Testis (tissue), 5 donors: ENCODE results near the gene RBPJ. TPM values are rescaled to one million over a fixed set of nuclear protein-coding genes. Genes with fewer than 3 reads are reported as not detected.

Experiments
- DNase-seq: peaks from one replicate; pipeline ENCODE4 v3.0.0-alpha.2; 2019
- H3K27ac ChIP-seq, 2 donors: fragments of 200-600 bp; sonication (generic); one replicate each; pipeline ENCODE4 v1.5.1; 2019
- H3K27me3 ChIP-seq: fragments of 200-600 bp; sonication (generic); one replicate; pipeline ENCODE4 v1.5.1; 2019
- H3K36me3 ChIP-seq: fragments of 200-600 bp; sonication (generic); one replicate; pipeline ENCODE4 v1.5.1; 2017; ENCODE audit warnings: low read depth; ENCODE audit errors: missing control alignments
- H3K4me1 ChIP-seq: fragments of 200-600 bp; sonication (generic); one replicate; pipeline ENCODE4 v1.5.1; 2019
- H3K4me3 ChIP-seq, 2 donors: fragments of 200-600 bp; sonication (generic); one replicate each; pipeline ENCODE4 v1.5.1; 2017 to 2019
- H3K9me3 ChIP-seq: fragments of 200-600 bp; sonication (generic); one replicate; pipeline ENCODE4 v1.5.1; 2017
- POLR2A ChIP-seq: fragments of 450-650 bp; IDR thresholded peaks from one replicate; pipeline ENCODE4 v1.6.1; 2017; ENCODE audit warnings: antibody characterized with exemption, mild to moderate bottlenecking, moderate library complexity
- WGBS, 2 donors: methylation state at CpG; one replicate each; pipeline ENCODE4 v1.1.5; 2018; 5-methylcytosine and 5-hydroxymethylcytosine counted together
- intact Hi-C: fragments of 100-400 bp; cut with DNase I; formaldehyde crosslinking; loops from one replicate; pipeline ENCODE4 v1.15.1; 2023; ENCODE audit warnings: low total_unique reads
- long read RNA-seq, 2 donors: transcript quantifications; one replicate each; lab custom pipeline, GENCODE V29; 2026
- polyA plus RNA-seq: library from polyadenylated mRNA; stranded (reverse); fragments of 350-450 nt; fragmentation: Illumina TruSeq; extraction: RNeasy Lipid Tissue Mini Kit (QIAGEN cat#74804); gene quantifications from one replicate; pipeline ENCODE4 v1.2.3, GENCODE V29; 2014; ENCODE audit warnings: low read depth, low replicate concordance; ENCODE audit not compliant: insufficient read depth
- total RNA-seq, 2 donors: library from RNA; depleted of rRNA; stranded (reverse); fragments of >200 nt; gene quantifications; one replicate each; pipeline ENCODE4 v1.2.3, GENCODE V29; 2016
- TF ChIP-seq, protein P1 (sequence below), 3 experiments: fragments of 450-650 bp in 2 of 3; fragments of 200-600 bp in 1 of 3; sonication (generic) in 1 of 3; IDR thresholded peaks; one replicate each; pipeline ENCODE4 v1.5.1; 2016 to 2019; ENCODE audit warnings: antibody characterized with exemption in 3 of 3, mild to moderate bottlenecking in 2 of 3, moderate library complexity in 1 of 3

The RBPJ gene
- total RNA-seq (10 to 100 TPM; 57.7 to 75.8 TPM), polyA plus RNA-seq (71.6 TPM)
- long read RNA-seq, donor 1, full-length matches to known transcripts = 17 of 29 reads
- long read RNA-seq, donor 1, partial matches to known transcripts = 12 of 29 reads
- long read RNA-seq, donor 1, other reads (novel, unspliced or antisense) = 0 of 29 reads
- long read RNA-seq, donor 2, transcript RBPJ-204 (11 exons, 1,752 nt) = major isoform, 8 of 22 reads
- long read RNA-seq, donor 2, partial matches to known transcripts = 11 of 22 reads
- long read RNA-seq, donor 2, other reads (novel, unspliced or antisense) = 0 of 22 reads

GRCh38 chr4:26320538-26321372, at the start of gene RBPJ:
RBPJ (plus strand) TSS chr4:26321014; CDS start chr4:26321029, 15 bp downstream.
- Histone ChIP-seq H3K36me3 (no peaks in the 10 kb centered on the region), H3K9me3 (no peaks in the 10 kb centered on the region), H3K4me3 (peak within 1 kb of the TSS; percentile 74 to 85), H3K27ac (peak within 1 kb of the TSS; percentile 96 to 97), H3K4me1 (peaks cover 10% of the 10 kb centered on the region), H3K27me3 (no peaks in the 10 kb centered on the region)
- intact Hi-C loops = no loop called here
- 0 to 1% methylated on average over 87 to 94 of the region's 102 CpGs for WGBS, 2 donors
- TF ChIP-seq, protein P1, sequence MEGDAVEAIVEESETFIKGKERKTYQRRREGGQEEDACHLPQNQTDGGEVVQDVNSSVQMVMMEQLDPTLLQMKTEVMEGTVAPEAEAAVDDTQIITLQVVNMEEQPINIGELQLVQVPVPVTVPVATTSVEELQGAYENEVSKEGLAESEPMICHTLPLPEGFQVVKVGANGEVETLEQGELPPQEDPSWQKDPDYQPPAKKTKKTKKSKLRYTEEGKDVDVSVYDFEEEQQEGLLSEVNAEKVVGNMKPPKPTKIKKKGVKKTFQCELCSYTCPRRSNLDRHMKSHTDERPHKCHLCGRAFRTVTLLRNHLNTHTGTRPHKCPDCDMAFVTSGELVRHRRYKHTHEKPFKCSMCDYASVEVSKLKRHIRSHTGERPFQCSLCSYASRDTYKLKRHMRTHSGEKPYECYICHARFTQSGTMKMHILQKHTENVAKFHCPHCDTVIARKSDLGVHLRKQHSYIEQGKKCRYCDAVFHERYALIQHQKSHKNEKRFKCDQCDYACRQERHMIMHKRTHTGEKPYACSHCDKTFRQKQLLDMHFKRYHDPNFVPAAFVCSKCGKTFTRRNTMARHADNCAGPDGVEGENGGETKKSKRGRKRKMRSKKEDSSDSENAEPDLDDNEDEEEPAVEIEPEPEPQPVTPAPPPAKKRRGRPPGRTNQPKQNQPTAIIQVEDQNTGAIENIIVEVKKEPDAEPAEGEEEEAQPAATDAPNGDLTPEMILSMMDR (IDR thresholded peaks at IDR 0.05) = peak in 1 of 3 experiments; percentile 13
- TF ChIP-seq POLR2A = no peak
- DNase-seq = peak; percentile 95

DNA sequence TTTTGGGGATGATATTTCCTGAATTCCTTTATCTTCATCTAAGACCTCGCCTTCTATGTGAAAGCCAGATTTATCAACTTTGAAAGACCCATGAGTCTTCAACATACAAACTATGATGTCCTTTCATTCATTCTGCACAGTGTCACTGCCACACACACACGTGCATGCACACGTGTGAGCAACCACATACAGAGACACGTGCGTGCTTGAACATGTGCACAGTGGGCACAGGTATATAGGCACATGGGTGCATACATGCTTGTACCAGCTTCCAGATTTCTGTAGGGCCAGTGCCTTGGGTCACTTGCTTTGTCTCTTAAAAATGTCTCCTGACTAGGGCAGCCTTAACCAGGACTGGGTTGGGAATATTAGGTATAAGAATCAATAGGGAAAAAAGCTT, 49.1 kb upstream of the RBPJ start:
- H3K27me3 ChIP-seq = no peaks in the 10 kb centered on the region
- no peak for DNase-seq
- peaks cover 2% of the 10 kb centered on the region for H3K4me1 ChIP-seq
- 89 to 90% methylated on average over 5 of the region's 5 CpGs for WGBS, 2 donors
- no peaks in the 10 kb centered on the region for H3K36me3 ChIP-seq
- intact Hi-C loops = no loop called here
- TF ChIP-seq POLR2A = no peak
- TF ChIP-seq, protein P1 (IDR thresholded peaks at IDR 0.05) = no peak
- H3K27ac ChIP-seq = no peak overlapping the region
- no peak overlapping the region for H3K4me3 ChIP-seq
- no peaks in the 10 kb centered on the region for H3K9me3 ChIP-seq

GRCh38 chr4:26272654-26273615, 47.9 kb upstream of the RBPJ start:
- Histone ChIP-seq H3K9me3 (no peaks in the 10 kb centered on the region), H3K36me3 (no peaks in the 10 kb centered on the region), H3K27me3 (no peaks in the 10 kb centered on the region), H3K4me1 (no peaks in the 10 kb centered on the region), H3K4me3 (no peak overlapping the region), H3K27ac (no peak overlapping the region)
- WGBS, 2 donors = 45 to 49% methylated on average over 10 of the region's 10 CpGs
- no peak for DNase-seq
- TF ChIP-seq, protein P1 (IDR thresholded peaks at IDR 0.05) = no peak
- no peak for TF ChIP-seq POLR2A
- intact Hi-C loops = no loop called here

DNA sequence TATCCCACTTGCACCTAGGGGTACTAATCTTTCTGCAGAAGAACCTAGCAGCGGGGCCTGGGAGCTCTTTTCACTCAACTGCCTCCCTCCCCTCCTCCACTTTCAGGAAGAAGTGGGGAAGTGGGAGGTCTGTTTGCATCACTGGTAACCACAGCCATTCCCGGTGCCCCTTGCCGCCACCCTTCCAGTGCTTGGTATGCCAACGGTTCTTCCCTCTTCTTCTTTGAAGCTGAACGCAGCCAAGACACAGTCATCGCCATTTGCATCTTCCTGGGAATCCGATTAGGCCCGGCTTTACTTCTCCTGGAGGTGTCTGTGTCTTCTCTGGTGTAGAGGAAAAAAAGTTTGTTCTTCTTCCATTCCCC, 47.2 kb upstream of the RBPJ start:
- no peaks in the 10 kb centered on the region for H3K27me3 ChIP-seq
- peak; percentile 23 for DNase-seq
- H3K4me1 ChIP-seq = no peaks in the 10 kb centered on the region
- intact Hi-C loops = no loop called here
- no peak overlapping the region for H3K27ac ChIP-seq
- no peaks in the 10 kb centered on the region for H3K36me3 ChIP-seq
- TF ChIP-seq, protein P1 (IDR thresholded peaks at IDR 0.05) = no peak
- TF ChIP-seq POLR2A = no peak
- H3K4me3 ChIP-seq = no peak overlapping the region
- H3K9me3 ChIP-seq = no peaks in the 10 kb centered on the region
- WGBS, 2 donors = 82 to 84% methylated on average over 8 of the region's 8 CpGs
